Measurements from ENCODE around the gene TGFBR2. TPM values are rescaled to one million over a fixed set of nuclear protein-coding genes. Genes with fewer than 3 reads are reported as not detected.

Gene TGFBR2
- total RNA-seq, 1 experiment from 2014 or later = 16.1 TPM

GRCh38 chr3:30738605-30739004, 132.2 kb downstream of the TGFBR2 start:
- POLR2A ChIA-PET (ENCODE audit: low non-redundant PET) = interaction anchor here (0.6 kb wide), 1 partner anchor 394 kb away, joined by 4 read pairs; no protein-coding TSS in a partner anchor
- intact Hi-C loops (cut with micrococcal nuclease; ENCODE audit: unreplicated experiment) = no loop called here
- H3K4me1 ChIP-seq (ENCODE audit: insufficient read depth, low read length, poor library complexity, severe bottlenecking) = peaks cover 62% of the 10 kb centered on the region
- BruUV-seq (replicated peaks) = no TSS peak
- H3K36me3 ChIP-seq (ENCODE audit: insufficient read depth, low read length, poor library complexity, severe bottlenecking) = no peaks in the 10 kb centered on the region
- H3K27me3 ChIP-seq (replicated peaks; ENCODE audit: insufficient read depth, low read depth, low read length, poor library complexity) = no peaks in the 10 kb centered on the region
- no peak overlapping the region for H3K27ac ChIP-seq (ENCODE audit: low read depth, low read length, poor library complexity, severe bottlenecking)
- no peak for DNase-seq (ENCODE audit: low spot score)
- no peak for TF ChIP-seq EZH2 (IDR thresholded peaks at IDR 0.05; ENCODE audit: borderline replicate concordance, low read depth, low read length, poor library complexity, severe bottlenecking)
- TF ChIP-seq, protein P1, sequence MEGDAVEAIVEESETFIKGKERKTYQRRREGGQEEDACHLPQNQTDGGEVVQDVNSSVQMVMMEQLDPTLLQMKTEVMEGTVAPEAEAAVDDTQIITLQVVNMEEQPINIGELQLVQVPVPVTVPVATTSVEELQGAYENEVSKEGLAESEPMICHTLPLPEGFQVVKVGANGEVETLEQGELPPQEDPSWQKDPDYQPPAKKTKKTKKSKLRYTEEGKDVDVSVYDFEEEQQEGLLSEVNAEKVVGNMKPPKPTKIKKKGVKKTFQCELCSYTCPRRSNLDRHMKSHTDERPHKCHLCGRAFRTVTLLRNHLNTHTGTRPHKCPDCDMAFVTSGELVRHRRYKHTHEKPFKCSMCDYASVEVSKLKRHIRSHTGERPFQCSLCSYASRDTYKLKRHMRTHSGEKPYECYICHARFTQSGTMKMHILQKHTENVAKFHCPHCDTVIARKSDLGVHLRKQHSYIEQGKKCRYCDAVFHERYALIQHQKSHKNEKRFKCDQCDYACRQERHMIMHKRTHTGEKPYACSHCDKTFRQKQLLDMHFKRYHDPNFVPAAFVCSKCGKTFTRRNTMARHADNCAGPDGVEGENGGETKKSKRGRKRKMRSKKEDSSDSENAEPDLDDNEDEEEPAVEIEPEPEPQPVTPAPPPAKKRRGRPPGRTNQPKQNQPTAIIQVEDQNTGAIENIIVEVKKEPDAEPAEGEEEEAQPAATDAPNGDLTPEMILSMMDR (conservative IDR thresholded peaks at IDR 0.05; ENCODE audit: low read depth, low read length) = no peak
- H3K9me3 ChIP-seq (ENCODE audit: low read depth, low read length, poor library complexity, severe bottlenecking) = no peaks in the 10 kb centered on the region
- CTCF ChIA-PET = no interaction called here
- no peak overlapping the region for H3K4me3 ChIP-seq (ENCODE audit: low read depth, low read length, poor library complexity, severe bottlenecking)

GRCh38 chr3:30741889-30742288, 135.5 kb downstream of the TGFBR2 start:
- no peaks in the 10 kb centered on the region for H3K27me3 ChIP-seq (replicated peaks; ENCODE audit: insufficient read depth, low read depth, low read length, poor library complexity)
- ChIA-PET CTCF (no interaction called here), POLR2A (ENCODE audit: low non-redundant PET) (no interaction called here)
- no peaks in the 10 kb centered on the region for H3K9me3 ChIP-seq (ENCODE audit: low read depth, low read length, poor library complexity, severe bottlenecking)
- no peak overlapping the region for H3K4me3 ChIP-seq (ENCODE audit: low read depth, low read length, poor library complexity, severe bottlenecking)
- H3K4me1 ChIP-seq (ENCODE audit: insufficient read depth, low read length, poor library complexity, severe bottlenecking) = peaks cover 34% of the 10 kb centered on the region
- H3K27ac ChIP-seq (ENCODE audit: low read depth, low read length, poor library complexity, severe bottlenecking) = no peak overlapping the region
- intact Hi-C loops (cut with micrococcal nuclease; ENCODE audit: unreplicated experiment) = no loop called here
- no TSS peak for BruUV-seq (replicated peaks)
- no peak for TF ChIP-seq EZH2 (IDR thresholded peaks at IDR 0.05; ENCODE audit: borderline replicate concordance, low read depth, low read length, poor library complexity, severe bottlenecking)
- TF ChIP-seq, protein P1 (conservative IDR thresholded peaks at IDR 0.05; ENCODE audit: low read depth, low read length) = no peak
- DNase-seq (ENCODE audit: low spot score) = no peak
- no peaks in the 10 kb centered on the region for H3K36me3 ChIP-seq (ENCODE audit: insufficient read depth, low read length, poor library complexity, severe bottlenecking)

GRCh38 chr3:30742796-30743619, 136.6 kb downstream of the TGFBR2 start:
- H3K27ac ChIP-seq (ENCODE audit: low read depth, low read length, poor library complexity, severe bottlenecking) = no peak overlapping the region
- H3K4me3 ChIP-seq (ENCODE audit: low read depth, low read length, poor library complexity, severe bottlenecking) = no peak overlapping the region
- TF ChIP-seq EZH2 (IDR thresholded peaks at IDR 0.05; ENCODE audit: borderline replicate concordance, low read depth, low read length, poor library complexity, severe bottlenecking) = no peak
- TF ChIP-seq, protein P1 (conservative IDR thresholded peaks at IDR 0.05; ENCODE audit: low read depth, low read length) = no peak
- H3K9me3 ChIP-seq (ENCODE audit: low read depth, low read length, poor library complexity, severe bottlenecking) = no peaks in the 10 kb centered on the region
- no peak for DNase-seq (ENCODE audit: low spot score)
- CTCF ChIA-PET = no interaction called here
- intact Hi-C loops (cut with micrococcal nuclease; ENCODE audit: unreplicated experiment) = no loop called here
- POLR2A ChIA-PET (ENCODE audit: low non-redundant PET) = no interaction called here
- no peaks in the 10 kb centered on the region for H3K36me3 ChIP-seq (ENCODE audit: insufficient read depth, low read length, poor library complexity, severe bottlenecking)
- no peaks in the 10 kb centered on the region for H3K27me3 ChIP-seq (replicated peaks; ENCODE audit: insufficient read depth, low read depth, low read length, poor library complexity)
- BruUV-seq (replicated peaks) = no TSS peak
- H3K4me1 ChIP-seq (ENCODE audit: insufficient read depth, low read length, poor library complexity, severe bottlenecking) = peaks cover 32% of the 10 kb centered on the region
